Colonic mucosa (tissue), 4 donors: ENCODE results near the gene NCAM2. TPM values are rescaled to one million over a fixed set of nuclear protein-coding genes. Genes with fewer than 3 reads are reported as not detected.

ENCODE experiments used
- DNase-seq: peaks from one replicate; pipeline ENCODE4 v3.0.0-alpha.2; 2020
- H3K27ac ChIP-seq: fragments of 200-600 bp; one replicate; pipeline ENCODE4 v1.8.0; 2021
- H3K27me3 ChIP-seq: fragments of 200-600 bp; one replicate; pipeline ENCODE4 v1.8.0; 2021
- H3K36me3 ChIP-seq: fragments of 200-600 bp; one replicate; pipeline ENCODE4 v1.8.0; 2021
- H3K4me1 ChIP-seq: fragments of 200-600 bp; one replicate; pipeline ENCODE4 v1.8.0; 2021; ENCODE audit warnings: mild to moderate bottlenecking
- H3K4me3 ChIP-seq: fragments of 200-600 bp; one replicate; pipeline ENCODE4 v1.8.0; 2021
- H3K9ac ChIP-seq, 2 donors: one replicate each; pipeline ENCODE4 v1.7.0; 2013; ENCODE audit warnings: control low read depth in 2 of 2, low read depth in 2 of 2, low read length in 2 of 2
- H3K9me3 ChIP-seq: fragments of 200-600 bp; one replicate; pipeline ENCODE4 v1.8.0; 2021
- intact Hi-C: fragments of 100-400 bp; cut with DNase I; formaldehyde crosslinking; loops from one replicate; pipeline ENCODE4 v1.14.1; 2022
- total RNA-seq, 2 donors: library from RNA; stranded (reverse); fragmentation: NEBNext Ultra II Directional in 1 of 2; extraction: Animal tissue kit (Norgen Biotek cat#: 25700) in 1 of 2; gene quantifications; one replicate each; pipeline ENCODE4 v1.2.1, GENCODE V29; 2021
- TF ChIP-seq, protein P1 (sequence below): fragments of 200-600 bp; IDR thresholded peaks from one replicate; pipeline ENCODE4 v1.8.0; 2022; ENCODE audit warnings: antibody characterized with exemption, mild to moderate bottlenecking
- donor health status: healthy.
- donor health status: DM: no; HTN: no; CAD: no.
- donor health status: DM: no; HTN: no; CAD: no.

The NCAM2 gene
- total RNA-seq, 2 donors from 2014 or later: 0.52 to 2.8 TPM

DNA sequence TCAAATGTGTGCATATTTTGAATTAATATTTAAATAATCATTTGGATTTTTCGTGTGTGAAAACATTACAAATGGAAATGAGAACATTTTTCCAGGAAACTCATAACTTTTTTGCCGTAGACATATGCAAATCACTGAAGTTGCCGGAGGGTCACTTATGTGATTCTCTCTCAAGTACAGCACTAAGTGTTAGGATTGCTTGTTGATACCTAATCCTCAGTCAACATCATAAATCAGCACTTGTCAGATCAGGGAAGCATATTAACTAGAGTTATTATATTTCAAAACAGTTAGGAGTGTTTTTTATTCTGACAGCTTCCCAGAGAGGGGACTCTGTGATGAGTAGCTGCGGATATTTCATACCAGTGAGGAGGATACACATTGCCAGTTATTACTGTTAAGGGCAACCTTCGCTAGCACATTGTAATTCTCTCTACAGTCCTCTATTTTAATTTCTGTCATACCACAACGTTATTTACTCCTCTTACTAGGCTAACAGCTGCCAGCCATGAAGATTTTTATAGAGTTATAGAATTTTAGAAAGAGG is 41.5 kb downstream of the NCAM2 start:
- Histone ChIP-seq H3K27ac (no peak overlapping the region), H3K27me3 (no peaks in the 10 kb centered on the region), H3K36me3 (no peaks in the 10 kb centered on the region), H3K9ac (no peak overlapping the region), H3K4me3 (no peak overlapping the region), H3K4me1 (no peaks in the 10 kb centered on the region), H3K9me3 (no peaks in the 10 kb centered on the region)
- no peak for DNase-seq
- TF ChIP-seq, protein P1, sequence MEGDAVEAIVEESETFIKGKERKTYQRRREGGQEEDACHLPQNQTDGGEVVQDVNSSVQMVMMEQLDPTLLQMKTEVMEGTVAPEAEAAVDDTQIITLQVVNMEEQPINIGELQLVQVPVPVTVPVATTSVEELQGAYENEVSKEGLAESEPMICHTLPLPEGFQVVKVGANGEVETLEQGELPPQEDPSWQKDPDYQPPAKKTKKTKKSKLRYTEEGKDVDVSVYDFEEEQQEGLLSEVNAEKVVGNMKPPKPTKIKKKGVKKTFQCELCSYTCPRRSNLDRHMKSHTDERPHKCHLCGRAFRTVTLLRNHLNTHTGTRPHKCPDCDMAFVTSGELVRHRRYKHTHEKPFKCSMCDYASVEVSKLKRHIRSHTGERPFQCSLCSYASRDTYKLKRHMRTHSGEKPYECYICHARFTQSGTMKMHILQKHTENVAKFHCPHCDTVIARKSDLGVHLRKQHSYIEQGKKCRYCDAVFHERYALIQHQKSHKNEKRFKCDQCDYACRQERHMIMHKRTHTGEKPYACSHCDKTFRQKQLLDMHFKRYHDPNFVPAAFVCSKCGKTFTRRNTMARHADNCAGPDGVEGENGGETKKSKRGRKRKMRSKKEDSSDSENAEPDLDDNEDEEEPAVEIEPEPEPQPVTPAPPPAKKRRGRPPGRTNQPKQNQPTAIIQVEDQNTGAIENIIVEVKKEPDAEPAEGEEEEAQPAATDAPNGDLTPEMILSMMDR: no peak
- intact Hi-C loops: no loop called here

DNA sequence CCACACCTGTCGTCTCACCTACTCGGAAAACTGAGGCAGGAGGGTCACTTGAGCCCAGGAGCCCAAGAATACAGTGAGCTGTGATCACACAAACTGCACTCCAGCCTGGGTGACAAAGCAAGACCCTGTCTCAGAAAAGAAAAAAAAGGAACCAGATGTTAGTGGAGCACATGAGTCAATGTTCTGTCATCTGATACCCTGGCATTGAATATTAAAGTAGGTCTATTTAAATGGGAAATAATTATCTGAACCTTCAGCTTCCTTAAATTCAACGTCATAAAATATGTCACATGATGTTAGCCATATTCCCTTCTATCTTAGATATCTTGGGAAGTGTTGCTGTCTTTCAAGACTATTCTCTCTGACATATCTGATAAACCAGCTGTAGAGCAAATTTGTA is 47.3 kb downstream of the NCAM2 start:
- intact Hi-C loops: no loop called here

DNA sequence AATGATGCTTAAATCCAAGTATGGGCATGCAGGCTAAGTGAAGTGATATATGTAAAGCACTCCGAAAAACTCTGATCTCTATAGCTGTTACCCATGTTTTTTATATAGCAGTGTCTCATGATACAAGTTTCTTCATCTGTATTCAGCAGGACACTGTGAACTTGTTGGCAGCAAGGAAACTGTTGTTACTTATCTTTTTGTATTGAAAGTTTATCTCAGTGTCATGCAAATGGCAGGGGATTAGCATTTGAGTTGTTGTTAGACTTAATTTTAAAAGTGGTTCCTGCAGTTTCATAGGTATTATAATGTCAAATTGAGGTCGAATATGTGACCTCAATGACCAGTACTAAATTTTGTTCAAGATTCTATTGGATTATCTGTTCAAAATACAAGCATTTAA is 47.9 kb downstream of the NCAM2 start:
- intact Hi-C loops: no loop called here
- no peaks in the 10 kb centered on the region for H3K9me3 ChIP-seq
- TF ChIP-seq, protein P1: no peak
- no peaks in the 10 kb centered on the region for H3K36me3 ChIP-seq
- H3K4me3 ChIP-seq: no peak overlapping the region
- no peaks in the 10 kb centered on the region for H3K27me3 ChIP-seq
- no peak overlapping the region for H3K9ac ChIP-seq
- H3K27ac ChIP-seq: no peak overlapping the region
- no peaks in the 10 kb centered on the region for H3K4me1 ChIP-seq
- DNase-seq: no peak

More for the DNA sequence above, 47.3 kb downstream of the NCAM2 start:
- no peak overlapping the region for H3K4me3 ChIP-seq
- H3K9me3 ChIP-seq: no peaks in the 10 kb centered on the region
- no peak for DNase-seq
- H3K9ac ChIP-seq: no peak overlapping the region
- no peaks in the 10 kb centered on the region for H3K27me3 ChIP-seq
- H3K4me1 ChIP-seq: no peaks in the 10 kb centered on the region
- TF ChIP-seq, protein P1: no peak
- no peak overlapping the region for H3K27ac ChIP-seq
- H3K36me3 ChIP-seq: no peaks in the 10 kb centered on the region

DNA sequence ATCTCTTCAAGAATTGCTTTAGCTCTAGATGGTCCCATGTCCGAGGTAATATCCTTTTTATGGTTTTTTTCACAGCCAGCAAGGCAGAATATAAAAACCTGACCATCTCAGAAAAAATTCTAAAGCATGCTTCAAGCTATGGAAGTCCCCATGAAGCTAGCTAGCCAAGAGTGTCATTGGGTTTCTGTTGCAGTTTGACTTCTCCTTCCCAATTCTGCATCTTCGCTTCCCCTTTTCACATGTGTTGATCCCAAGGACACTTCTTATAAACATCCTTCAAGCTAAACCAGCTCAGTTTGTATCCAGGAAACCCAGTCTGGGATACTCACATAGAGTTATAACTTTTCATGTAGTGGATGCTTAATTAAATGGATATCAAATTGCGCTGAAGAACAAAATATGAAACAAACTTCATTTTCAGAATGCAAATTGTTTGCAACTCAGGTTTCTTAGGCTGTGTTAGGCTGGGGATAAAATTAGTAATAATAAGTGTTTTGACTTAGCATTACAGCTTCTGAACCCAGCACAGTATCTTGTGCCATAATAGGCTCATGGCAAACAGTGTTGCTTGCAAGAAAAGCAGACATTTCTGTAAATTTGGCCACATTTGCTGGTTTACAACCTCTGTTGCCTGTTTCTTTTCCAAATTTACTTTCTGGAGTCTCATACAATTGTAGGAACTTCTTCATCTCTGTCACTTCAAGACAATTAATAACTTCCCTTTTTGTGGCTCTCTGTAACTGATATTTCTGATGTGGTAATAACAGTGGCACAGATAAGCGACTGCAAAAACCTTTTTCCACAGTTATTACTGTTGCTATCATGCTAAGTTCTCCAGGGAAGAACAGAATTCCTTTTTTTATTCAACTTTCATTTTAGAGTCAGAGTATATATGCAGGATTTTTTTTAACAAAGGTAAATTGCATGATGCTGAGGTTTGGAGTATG is 53.2 kb downstream of the NCAM2 start:
- DNase-seq: no peak
- intact Hi-C loops: no loop called here
- TF ChIP-seq, protein P1: no peak
- H3K27ac ChIP-seq: no peak overlapping the region
- H3K27me3 ChIP-seq: no peaks in the 10 kb centered on the region
- no peaks in the 10 kb centered on the region for H3K36me3 ChIP-seq
- H3K4me1 ChIP-seq: no peaks in the 10 kb centered on the region
- H3K9ac ChIP-seq: no peak overlapping the region
- no peak overlapping the region for H3K4me3 ChIP-seq
- no peaks in the 10 kb centered on the region for H3K9me3 ChIP-seq

DNA sequence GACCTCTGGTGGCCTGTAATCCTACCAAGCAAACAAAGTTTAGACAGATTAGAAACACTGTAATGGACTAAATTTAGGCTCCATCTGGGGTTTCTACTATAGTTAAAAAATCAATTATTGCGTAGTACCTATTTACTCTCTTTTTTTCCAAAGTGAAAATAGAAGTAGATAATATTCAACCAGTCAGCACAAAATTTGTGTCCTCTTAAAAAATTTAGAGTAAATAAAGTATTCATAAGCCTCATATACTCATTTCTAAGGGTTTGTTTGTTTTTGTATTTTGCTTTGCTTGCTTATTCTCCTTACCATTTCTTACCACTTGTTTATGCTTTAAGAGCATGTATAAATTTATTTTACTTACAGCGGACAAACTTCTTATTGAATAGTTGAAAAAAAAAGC is 54.5 kb downstream of the NCAM2 start:
- no peak overlapping the region for H3K9ac ChIP-seq
- no peaks in the 10 kb centered on the region for H3K27me3 ChIP-seq
- H3K36me3 ChIP-seq: no peaks in the 10 kb centered on the region
- intact Hi-C loops: no loop called here
- H3K9me3 ChIP-seq: no peaks in the 10 kb centered on the region
- no peak overlapping the region for H3K4me3 ChIP-seq
- no peak for DNase-seq
- H3K27ac ChIP-seq: no peak overlapping the region
- TF ChIP-seq, protein P1: no peak
- no peaks in the 10 kb centered on the region for H3K4me1 ChIP-seq
